Neural progenitor cell (in vitro differentiated cells): Measurements from ENCODE around the gene SMPD2. TPM values are rescaled to one million over a fixed set of nuclear protein-coding genes. Genes with fewer than 3 reads are reported as not detected.
A peak's percentile ranks its signal among the peaks of the same experiment; 100 is the strongest.

Experiments used
- DNase-seq: peaks from one replicate; pipeline ENCODE4 v3.0.0-alpha.2; 2016; ENCODE audit warnings: low spot score
- H2AFZ ChIP-seq: fragments of 200-600 bp; sonication (generic); replicated peaks from 2 replicates; pipeline ENCODE4 v1.6.1; 2016; ENCODE audit warnings: antibody characterized with exemption
- H3F3A ChIP-seq: fragments of 200-600 bp; sonication (generic); 2 replicates; pipeline ENCODE4 v1.6.1; 2016; ENCODE audit warnings: antibody characterized with exemption, low read depth
- H3K27ac ChIP-seq: fragments of 200-600 bp; sonication (generic); 2 replicates; pipeline ENCODE4 v1.5.1; 2016; ENCODE audit warnings: mild to moderate bottlenecking
- H3K27me3 ChIP-seq: fragments of 200-600 bp; sonication (generic); 2 replicates; pipeline ENCODE4 v1.6.1; 2016; ENCODE audit warnings: mild to moderate bottlenecking, moderate library complexity
- H3K36me3 ChIP-seq: fragments of 200-600 bp; sonication (generic); 2 replicates; pipeline ENCODE4 v1.5.1; 2016
- H3K4me1 ChIP-seq: fragments of 200-600 bp; sonication (generic); 2 replicates; pipeline ENCODE4 v1.6.1; 2016; ENCODE audit warnings: mixed run types
- H3K4me2 ChIP-seq: fragments of 200-600 bp; sonication (generic); 2 replicates; pipeline ENCODE4 v1.6.1; 2016
- H3K4me3 ChIP-seq: fragments of 200-600 bp; sonication (generic); 2 replicates; pipeline ENCODE4 v1.5.1; 2016
- H3K79me2 ChIP-seq: fragments of 200-600 bp; sonication (generic); 2 replicates; pipeline ENCODE4 v1.6.1; 2016; ENCODE audit warnings: low read depth
- H3K9ac ChIP-seq: fragments of 200-600 bp; sonication (generic); 2 replicates; pipeline ENCODE4 v1.6.1; 2016
- H3K9me3 ChIP-seq: fragments of 200-600 bp; sonication (generic); 2 replicates; pipeline ENCODE4 v1.5.1; 2016; ENCODE audit warnings: low read depth
- H4K20me1 ChIP-seq: fragments of 200-600 bp; sonication (generic); 2 replicates; pipeline ENCODE4 v1.6.1; 2016; ENCODE audit warnings: low read depth
- H3K27ac Mint-ChIP-seq: 3 replicates; pipeline ENCODE4 v1.8.0; 2021; ENCODE audit warnings: mixed read lengths
- H3K27me3 Mint-ChIP-seq: 2 replicates; pipeline ENCODE4 v1.8.0; 2022; ENCODE audit warnings: low read depth, mild to moderate bottlenecking, inconsistent platforms, moderate library complexity, mixed read lengths; ENCODE audit not compliant: insufficient read depth
- H3K36me3 Mint-ChIP-seq: 3 replicates; pipeline ENCODE4 v1.8.0; 2021; ENCODE audit warnings: mixed read lengths
- H3K4me1 Mint-ChIP-seq: 3 replicates; pipeline ENCODE4 v1.8.0; 2021; ENCODE audit warnings: mixed read lengths
- H3K4me3 Mint-ChIP-seq: 3 replicates; pipeline ENCODE4 v1.8.0; 2021; ENCODE audit warnings: mild to moderate bottlenecking, moderate library complexity, mixed read lengths
- H3K9me3 Mint-ChIP-seq: 3 replicates; pipeline ENCODE4 v1.8.0; 2020; ENCODE audit warnings: mixed read lengths
- CTCF ChIP-seq: fragments of 200-600 bp; sonication (generic); IDR thresholded peaks from 2 replicates; pipeline ENCODE4 v1.5.1; 2017; ENCODE audit warnings: antibody characterized with exemption, mild to moderate bottlenecking
- EZH2 ChIP-seq: fragments of 200-600 bp; sonication (generic); IDR thresholded peaks from 2 replicates; pipeline ENCODE4 v1.6.1; 2017; ENCODE audit warnings: antibody characterized with exemption, mild to moderate bottlenecking, moderate library complexity
- EZH2phosphoT487 ChIP-seq: fragments of 200-600 bp; sonication (generic); IDR thresholded peaks from 2 replicates; pipeline ENCODE4 v1.6.1; 2017; ENCODE audit warnings: antibody characterized with exemption
- total RNA-seq: library from RNA; depleted of rRNA; stranded (reverse); fragments of >200 nt; gene quantifications from 2 replicates; pipeline ENCODE4 v1.2.3, GENCODE V29; 2015; ENCODE audit warnings: low replicate concordance

SMPD2 gene
- total RNA-seq, 1 donor from 2014 or later, result 10.3 TPM

DNA sequence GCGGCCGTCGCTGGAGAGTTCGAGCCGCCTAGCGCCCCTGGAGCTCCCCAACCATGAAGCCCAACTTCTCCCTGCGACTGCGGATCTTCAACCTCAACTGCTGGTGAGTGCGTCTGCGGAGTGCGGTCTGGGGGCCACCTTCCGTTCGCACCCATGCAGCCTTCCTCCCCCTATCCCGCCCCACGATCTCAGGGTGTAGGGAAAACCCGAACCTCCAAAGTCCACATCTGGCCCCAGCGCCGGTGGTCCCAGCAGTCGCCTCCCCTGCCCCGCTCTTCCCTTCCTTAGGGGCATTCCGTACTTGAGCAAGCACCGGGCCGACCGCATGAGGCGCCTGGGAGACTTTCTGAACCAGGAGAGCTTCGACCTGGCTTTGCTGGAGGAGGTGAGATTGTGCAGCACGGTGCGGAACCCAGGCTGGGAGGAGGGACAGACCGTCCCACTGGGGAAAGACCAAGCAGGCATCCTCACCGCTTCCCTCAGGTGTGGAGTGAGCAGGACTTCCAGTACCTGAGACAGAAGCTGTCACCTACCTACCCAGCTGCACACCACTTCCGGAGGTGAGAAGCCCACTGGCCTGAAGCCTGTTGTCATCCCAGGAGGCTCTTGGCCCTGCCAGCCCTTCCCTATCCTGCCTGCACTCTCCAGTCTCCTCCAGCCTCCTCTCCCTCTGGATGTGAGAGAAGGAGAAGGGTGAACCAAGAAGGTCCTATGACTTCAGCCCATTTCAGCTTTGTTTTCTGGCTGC, 719 bp downstream of the SMPD2 start:
- H2AFZ ChIP-seq, result peak overlapping the region; percentile 80
- DNase-seq, result peak; percentile 75
- H3K79me2 ChIP-seq, result no peaks in the 10 kb centered on the region
- peak; percentile 22 for TF ChIP-seq EZH2
- no peak for TF ChIP-seq EZH2phosphoT487
- TF ChIP-seq CTCF, result peak; percentile 38
- Mint-ChIP-seq H3K27ac (peak overlapping the region; percentile 94), H3K27me3 (peaks cover 5% of the 10 kb centered on the region), H3K4me3 (peak overlapping the region; percentile 94), H3K36me3 (peaks cover 24% of the 10 kb centered on the region), H3K9me3 (no peaks in the 10 kb centered on the region), H3K4me1 (peaks cover 16% of the 10 kb centered on the region)
- peaks cover 11% of the 10 kb centered on the region for H3K27me3 ChIP-seq
- no peaks in the 10 kb centered on the region for H3K36me3 ChIP-seq
- no peaks in the 10 kb centered on the region for H4K20me1 ChIP-seq
- peak overlapping the region; percentile 66 for H3K27ac ChIP-seq
- no peaks in the 10 kb centered on the region for H3K9me3 ChIP-seq
- peaks cover 16% of the 10 kb centered on the region for H3F3A ChIP-seq
- H3K4me3 ChIP-seq, result peak overlapping the region; percentile 98
- peak overlapping the region; percentile 86 for H3K4me2 ChIP-seq
- peak overlapping the region; percentile 51 for H3K9ac ChIP-seq
- peaks cover 7% of the 10 kb centered on the region for H3K4me1 ChIP-seq

GRCh38 chr6:109442393-109442924, 1.9 kb downstream of the SMPD2 start:
- H2AFZ ChIP-seq, result no peak overlapping the region
- H3K4me2 ChIP-seq, result peak overlapping the region; percentile 86
- Mint-ChIP-seq H3K9me3 (no peaks in the 10 kb centered on the region), H3K27ac (no peak overlapping the region), H3K27me3 (peaks cover 5% of the 10 kb centered on the region), H3K36me3 (peaks cover 28% of the 10 kb centered on the region), H3K4me3 (peak overlapping the region; percentile 94), H3K4me1 (peaks cover 16% of the 10 kb centered on the region)
- H3K36me3 ChIP-seq, result no peaks in the 10 kb centered on the region
- H3K9me3 ChIP-seq, result no peaks in the 10 kb centered on the region
- no peaks in the 10 kb centered on the region for H4K20me1 ChIP-seq
- peaks cover 16% of the 10 kb centered on the region for H3F3A ChIP-seq
- TF ChIP-seq EZH2, result no peak
- TF ChIP-seq EZH2phosphoT487, result no peak
- TF ChIP-seq CTCF, result no peak
- H3K27me3 ChIP-seq, result peaks cover 11% of the 10 kb centered on the region
- H3K4me1 ChIP-seq, result peaks cover 7% of the 10 kb centered on the region
- no peak overlapping the region for H3K4me3 ChIP-seq
- no peak overlapping the region for H3K27ac ChIP-seq
- no peaks in the 10 kb centered on the region for H3K79me2 ChIP-seq
- H3K9ac ChIP-seq, result no peak overlapping the region
- DNase-seq, result no peak

- Histone ChIP-seq H3K36me3 (no peaks in the 10 kb centered on the region), H2AFZ (no peak overlapping the region), H3K4me2 (no peak overlapping the region), H3K79me2 (no peaks in the 10 kb centered on the region), H3K4me3 (no peak overlapping the region), H3K27ac (no peak overlapping the region), H3F3A (peaks cover 16% of the 10 kb centered on the region), H3K9ac (no peak overlapping the region), H3K27me3 (peaks cover 11% of the 10 kb centered on the region), H3K4me1 (peaks cover 7% of the 10 kb centered on the region), H3K9me3 (no peaks in the 10 kb centered on the region), H4K20me1 (no peaks in the 10 kb centered on the region)
- Mint-ChIP-seq H3K27me3 (peaks cover 11% of the 10 kb centered on the region), H3K9me3 (no peaks in the 10 kb centered on the region), H3K4me1 (peaks cover 18% of the 10 kb centered on the region), H3K36me3 (peaks cover 25% of the 10 kb centered on the region), H3K27ac (no peak overlapping the region), H3K4me3 (no peak overlapping the region)
- TF ChIP-seq EZH2phosphoT487 (no peak), EZH2 (no peak), CTCF (no peak)
- no peak for DNase-seq
These were observed 3.0 kb downstream of the SMPD2 start for GRCh38 chr6:109443425-109443950.
